HepG2 (cell line): ENCODE data around the gene SGSH. TPM values are rescaled to one million over a fixed set of nuclear protein-coding genes. Genes with fewer than 3 reads are reported as not detected.
A peak's percentile ranks its signal among the peaks of the same experiment; 100 is the strongest.

Experiments
- CCAR2 ChIP-seq: fragments of 200-400 bp; formaldehyde crosslinking; optimal IDR thresholded peaks from 2 replicates; pipeline ENCODE3; 2018; ENCODE audit warnings: low read depth, mild to moderate bottlenecking, low read length, moderate library complexity
- EED ChIP-seq: sonication (generic); formaldehyde crosslinking; IDR thresholded peaks from 2 replicates; pipeline ENCODE4 v1.5.0; 2020; ENCODE audit warnings: mild to moderate bottlenecking, missing genetic modification reagents
- FOXK2 ChIP-seq: fragments of 450-650 bp; IDR thresholded peaks from 2 replicates; pipeline ENCODE4 v1.6.1; 2016
- HOXA3 ChIP-seq: sonication (generic); formaldehyde crosslinking; IDR thresholded peaks from 2 replicates; pipeline ENCODE4 v1.5.0; 2020; ENCODE audit warnings: missing genetic modification reagents
- ISL2 ChIP-seq: sonication (generic); formaldehyde crosslinking; IDR thresholded peaks from 2 replicates; pipeline ENCODE4 v1.5.0; 2020; ENCODE audit warnings: missing genetic modification reagents
- SNRNP70 ChIP-seq: fragments of 200-400 bp; formaldehyde crosslinking; IDR thresholded peaks from 2 replicates; pipeline ENCODE4 v1.6.1; 2017; ENCODE audit warnings: mild to moderate bottlenecking, low read depth, low read length, moderate library complexity
- TRIM24 ChIP-seq: sonication (generic); formaldehyde crosslinking; IDR thresholded peaks from 2 replicates; pipeline ENCODE4 v1.8.0; 2022; ENCODE audit warnings: mild to moderate bottlenecking, missing genetic modification reagents
- ZIK1 ChIP-seq: sonication (generic); formaldehyde crosslinking; IDR thresholded peaks from 2 replicates; pipeline ENCODE4 v1.5.0; 2020; ENCODE audit warnings: mild to moderate bottlenecking, low read depth, missing genetic modification reagents, borderline replicate concordance
- ZNF253 ChIP-seq: sonication (generic); formaldehyde crosslinking; IDR thresholded peaks from 2 replicates; pipeline ENCODE4 v1.8.0; 2022; ENCODE audit warnings: mild to moderate bottlenecking, missing genetic modification reagents, borderline replicate concordance
- ZNF547 ChIP-seq: sonication (generic); formaldehyde crosslinking; IDR thresholded peaks from 2 replicates; pipeline ENCODE4 v1.5.1; 2020; ENCODE audit warnings: mild to moderate bottlenecking, missing genetic modification reagents
- ZNF550 ChIP-seq: sonication (generic); formaldehyde crosslinking; IDR thresholded peaks from 2 replicates; pipeline ENCODE4 v1.4.0; 2020; ENCODE audit warnings: mild to moderate bottlenecking, missing genetic modification reagents, borderline replicate concordance
- ZNF660 ChIP-seq: sonication (generic); formaldehyde crosslinking; IDR thresholded peaks from 2 replicates; pipeline ENCODE4 v1.5.1; 2020; ENCODE audit warnings: mild to moderate bottlenecking, low read depth, missing genetic modification reagents, borderline replicate concordance
- polyA plus RNA-seq, 8 experiments: library from polyadenylated mRNA; depleted of rRNA in 3 of 8; stranded (reverse) in 7 of 8; unstranded in 1 of 8; fragments of >200 nt; fragmentation: Illumina TruSeq in 4 of 8; extraction: Trizol in 4 of 8; gene quantifications; 2 replicates each; pipeline versions ENCODE4 v1.2.1 to v1.2.3, GENCODE V29; 2011 to 2016; ENCODE audit warnings: low read depth in 4 of 8, missing spikeins in 1 of 8, mixed read lengths in 1 of 8; ENCODE audit not compliant: insufficient read depth in 1 of 8
- total RNA-seq, 5 experiments: library from RNA; depleted of rRNA; stranded (reverse); fragments of >200 nt; fragmentation: Illumina TruSeq; extraction: Trizol; gene quantifications; 2 replicates each; pipeline ENCODE4 v1.2.3, GENCODE V29; 2016; ENCODE audit warnings: low read depth in 1 of 5
- TF ChIP-seq, protein P1 (sequence below): sonication (generic); formaldehyde crosslinking; IDR thresholded peaks from 2 replicates; pipeline ENCODE4 v1.8.0; 2022; ENCODE audit warnings: low read depth, missing genetic modification reagents
- TF ChIP-seq, protein P2 (sequence below): sonication (generic); formaldehyde crosslinking; IDR thresholded peaks from 2 replicates; pipeline ENCODE4 v1.4.0; 2020; ENCODE audit warnings: missing genetic modification reagents, borderline replicate concordance
- TF ChIP-seq, protein P3 (sequence below): sonication (generic); formaldehyde crosslinking; IDR thresholded peaks from 2 replicates; pipeline ENCODE4; 2020; ENCODE audit warnings: missing genetic modification reagents, mild to moderate bottlenecking, borderline replicate concordance
- TF ChIP-seq, protein P4 (sequence below): sonication (generic); formaldehyde crosslinking; IDR thresholded peaks from 2 replicates; pipeline ENCODE4 v1.5.1; 2020; ENCODE audit warnings: missing genetic modification reagents, mild to moderate bottlenecking, borderline replicate concordance

The SGSH gene
- total and polyA plus RNA-seq, 2 of the 13 experiments (the other 11 are each of a cell fraction or from before 2014, with no cell fraction given), result 12.2 to 17.6 TPM

DNA sequence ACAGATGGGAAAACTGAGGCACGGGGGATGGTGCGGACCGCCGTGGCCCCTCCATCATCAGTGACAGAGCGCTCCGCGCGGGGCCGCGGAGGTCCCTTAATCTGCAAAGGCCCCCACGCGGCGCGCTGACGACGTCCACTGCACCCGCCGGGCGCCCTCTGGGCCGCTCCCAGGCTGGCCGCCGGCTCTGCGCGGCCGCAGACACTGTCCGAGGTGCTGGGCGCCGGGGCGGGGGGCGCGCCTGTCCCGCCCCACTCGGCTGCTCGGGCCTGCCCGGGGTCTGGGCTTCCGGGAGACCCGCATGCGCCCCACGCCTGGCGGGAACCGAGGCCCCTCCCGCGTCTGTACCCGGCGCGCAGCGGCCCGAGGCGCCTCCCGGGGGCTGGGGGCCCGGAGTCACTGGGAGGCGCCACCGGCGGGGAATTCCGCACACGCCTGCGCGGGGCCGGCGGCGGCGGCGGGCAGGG is 40.0 kb upstream of the SGSH start (continued):
- TF ChIP-seq CCAR2, result no peak
- no peak; the same call in 1 of the 2 replicates for TF ChIP-seq ZNF253 (CRISPR knock-in tag)
- TF ChIP-seq, protein P1, sequence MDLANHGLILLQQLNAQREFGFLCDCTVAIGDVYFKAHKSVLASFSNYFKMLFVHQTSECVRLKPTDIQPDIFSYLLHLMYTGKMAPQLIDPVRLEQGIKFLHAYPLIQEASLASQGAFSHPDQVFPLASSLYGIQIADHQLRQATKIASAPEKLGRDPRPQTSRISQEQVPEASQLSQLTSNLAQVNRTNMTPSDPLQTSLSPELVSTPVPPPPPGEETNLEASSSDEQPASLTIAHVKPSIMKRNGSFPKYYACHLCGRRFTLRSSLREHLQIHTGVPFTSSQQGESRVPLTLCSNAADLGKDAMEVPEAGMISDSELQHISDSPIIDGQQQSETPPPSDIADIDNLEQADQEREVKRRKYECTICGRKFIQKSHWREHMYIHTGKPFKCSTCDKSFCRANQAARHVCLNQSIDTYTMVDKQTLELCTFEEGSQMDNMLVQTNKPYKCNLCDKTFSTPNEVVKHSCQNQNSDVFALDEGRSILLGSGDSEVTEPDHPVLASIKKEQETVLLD (CRISPR knock-in tag), result peak; percentile 98
- peak; percentile 51; the same call in 1 of the 2 replicates for TF ChIP-seq ZIK1 (CRISPR knock-in tag)
- TF ChIP-seq FOXK2, result no peak
- TF ChIP-seq, protein P2, sequence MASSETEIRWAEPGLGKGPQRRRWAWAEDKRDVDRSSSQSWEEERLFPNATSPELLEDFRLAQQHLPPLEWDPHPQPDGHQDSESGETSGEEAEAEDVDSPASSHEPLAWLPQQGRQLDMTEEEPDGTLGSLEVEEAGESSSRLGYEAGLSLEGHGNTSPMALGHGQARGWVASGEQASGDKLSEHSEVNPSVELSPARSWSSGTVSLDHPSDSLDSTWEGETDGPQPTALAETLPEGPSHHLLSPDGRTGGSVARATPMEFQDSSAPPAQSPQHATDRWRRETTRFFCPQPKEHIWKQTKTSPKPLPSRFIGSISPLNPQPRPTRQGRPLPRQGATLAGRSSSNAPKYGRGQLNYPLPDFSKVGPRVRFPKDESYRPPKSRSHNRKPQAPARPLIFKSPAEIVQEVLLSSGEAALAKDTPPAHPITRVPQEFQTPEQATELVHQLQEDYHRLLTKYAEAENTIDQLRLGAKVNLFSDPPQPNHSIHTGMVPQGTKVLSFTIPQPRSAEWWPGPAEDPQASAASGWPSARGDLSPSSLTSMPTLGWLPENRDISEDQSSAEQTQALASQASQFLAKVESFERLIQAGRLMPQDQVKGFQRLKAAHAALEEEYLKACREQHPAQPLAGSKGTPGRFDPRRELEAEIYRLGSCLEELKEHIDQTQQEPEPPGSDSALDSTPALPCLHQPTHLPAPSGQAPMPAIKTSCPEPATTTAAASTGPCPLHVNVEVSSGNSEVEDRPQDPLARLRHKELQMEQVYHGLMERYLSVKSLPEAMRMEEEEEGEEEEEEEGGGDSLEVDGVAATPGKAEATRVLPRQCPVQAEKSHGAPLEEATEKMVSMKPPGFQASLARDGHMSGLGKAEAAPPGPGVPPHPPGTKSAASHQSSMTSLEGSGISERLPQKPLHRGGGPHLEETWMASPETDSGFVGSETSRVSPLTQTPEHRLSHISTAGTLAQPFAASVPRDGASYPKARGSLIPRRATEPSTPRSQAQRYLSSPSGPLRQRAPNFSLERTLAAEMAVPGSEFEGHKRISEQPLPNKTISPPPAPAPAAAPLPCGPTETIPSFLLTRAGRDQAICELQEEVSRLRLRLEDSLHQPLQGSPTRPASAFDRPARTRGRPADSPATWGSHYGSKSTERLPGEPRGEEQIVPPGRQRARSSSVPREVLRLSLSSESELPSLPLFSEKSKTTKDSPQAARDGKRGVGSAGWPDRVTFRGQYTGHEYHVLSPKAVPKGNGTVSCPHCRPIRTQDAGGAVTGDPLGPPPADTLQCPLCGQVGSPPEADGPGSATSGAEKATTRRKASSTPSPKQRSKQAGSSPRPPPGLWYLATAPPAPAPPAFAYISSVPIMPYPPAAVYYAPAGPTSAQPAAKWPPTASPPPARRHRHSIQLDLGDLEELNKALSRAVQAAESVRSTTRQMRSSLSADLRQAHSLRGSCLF (CRISPR knock-in tag), result no peak
- no peak for TF ChIP-seq ZNF547
- no peak for TF ChIP-seq SNRNP70
- 0 out of 2 replicates have a peak, but pooled peaks have one; percentile 17 for TF ChIP-seq EED (CRISPR knock-in tag)
- TF ChIP-seq, protein P3, sequence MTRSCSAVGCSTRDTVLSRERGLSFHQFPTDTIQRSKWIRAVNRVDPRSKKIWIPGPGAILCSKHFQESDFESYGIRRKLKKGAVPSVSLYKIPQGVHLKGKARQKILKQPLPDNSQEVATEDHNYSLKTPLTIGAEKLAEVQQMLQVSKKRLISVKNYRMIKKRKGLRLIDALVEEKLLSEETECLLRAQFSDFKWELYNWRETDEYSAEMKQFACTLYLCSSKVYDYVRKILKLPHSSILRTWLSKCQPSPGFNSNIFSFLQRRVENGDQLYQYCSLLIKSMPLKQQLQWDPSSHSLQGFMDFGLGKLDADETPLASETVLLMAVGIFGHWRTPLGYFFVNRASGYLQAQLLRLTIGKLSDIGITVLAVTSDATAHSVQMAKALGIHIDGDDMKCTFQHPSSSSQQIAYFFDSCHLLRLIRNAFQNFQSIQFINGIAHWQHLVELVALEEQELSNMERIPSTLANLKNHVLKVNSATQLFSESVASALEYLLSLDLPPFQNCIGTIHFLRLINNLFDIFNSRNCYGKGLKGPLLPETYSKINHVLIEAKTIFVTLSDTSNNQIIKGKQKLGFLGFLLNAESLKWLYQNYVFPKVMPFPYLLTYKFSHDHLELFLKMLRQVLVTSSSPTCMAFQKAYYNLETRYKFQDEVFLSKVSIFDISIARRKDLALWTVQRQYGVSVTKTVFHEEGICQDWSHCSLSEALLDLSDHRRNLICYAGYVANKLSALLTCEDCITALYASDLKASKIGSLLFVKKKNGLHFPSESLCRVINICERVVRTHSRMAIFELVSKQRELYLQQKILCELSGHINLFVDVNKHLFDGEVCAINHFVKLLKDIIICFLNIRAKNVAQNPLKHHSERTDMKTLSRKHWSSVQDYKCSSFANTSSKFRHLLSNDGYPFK (CRISPR knock-in tag), result no peak
- TF ChIP-seq ZNF550 (CRISPR knock-in tag), result no peak
- TF ChIP-seq ISL2 (CRISPR knock-in tag), result no peak; the same call in 1 of the 2 replicates
- TF ChIP-seq ZNF660 (CRISPR knock-in tag), result no peak
- TF ChIP-seq, protein P4, sequence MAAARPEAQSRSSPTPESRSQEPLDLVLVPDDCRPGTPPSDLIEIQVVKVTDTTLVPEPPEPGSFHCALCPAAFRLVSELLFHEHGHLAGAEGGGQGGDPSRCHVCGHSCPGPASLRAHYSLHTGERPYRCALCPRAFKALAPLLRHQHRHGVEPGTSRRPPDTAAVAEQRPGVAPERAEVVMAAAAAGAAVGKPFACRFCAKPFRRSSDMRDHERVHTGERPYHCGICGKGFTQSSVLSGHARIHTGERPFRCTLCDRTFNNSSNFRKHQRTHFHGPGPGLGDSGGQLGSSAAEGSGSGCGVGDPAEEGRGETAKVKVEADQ (CRISPR knock-in tag), result no peak
- no peak for TF ChIP-seq TRIM24 (CRISPR knock-in tag)
- TF ChIP-seq HOXA3 (CRISPR knock-in tag), result peak; percentile 56; the same call in 1 of the 2 replicates
